Adrenal gland (tissue), 5 donors: ENCODE data around the gene MCM6.

Experiments used
- POLR2A ChIP-seq, 2 donors: fragments of 450-650 bp; IDR thresholded peaks; one replicate each; pipeline ENCODE4 v1.6.1; 2017; ENCODE audit warnings: antibody characterized with exemption in 2 of 2, mild to moderate bottlenecking in 2 of 2, moderate library complexity in 1 of 2
- TF ChIP-seq, protein P1 (sequence below), 6 experiments: fragments of 450-650 bp in 4 of 6; fragments of 200-600 bp in 2 of 6; sonication (generic) in 1 of 6; IDR thresholded peaks; 1 replicate in 5 of 6; 2 replicates in 1 of 6; pipeline versions ENCODE4 v1.5.1 to v1.8.0; 2016 to 2021; ENCODE audit warnings: antibody characterized with exemption in 6 of 6, mild to moderate bottlenecking in 2 of 6, moderate library complexity in 1 of 6
- donor health status: DM: no; HTN: no; CAD: no.

DNA sequence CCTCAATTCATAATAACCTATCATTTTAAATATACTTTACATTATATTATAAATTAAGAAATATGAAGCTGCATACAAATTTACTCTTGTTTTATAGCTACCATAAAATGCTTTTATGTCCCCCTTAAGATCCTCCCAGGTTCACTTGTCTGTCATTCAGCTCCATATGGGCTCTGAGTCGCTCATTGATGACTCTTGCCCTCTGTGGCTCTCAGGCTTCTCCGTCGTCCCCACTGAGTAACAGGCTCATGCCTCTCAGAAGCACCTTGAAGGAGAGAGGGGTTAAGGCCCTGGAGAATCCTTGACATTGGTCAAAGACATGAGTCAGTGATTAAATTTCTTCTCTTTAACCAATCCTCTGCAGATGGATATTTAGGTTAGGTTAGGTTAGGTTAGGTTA is 6.2 kb upstream of the MCM6 start:
- TF ChIP-seq, protein P1, sequence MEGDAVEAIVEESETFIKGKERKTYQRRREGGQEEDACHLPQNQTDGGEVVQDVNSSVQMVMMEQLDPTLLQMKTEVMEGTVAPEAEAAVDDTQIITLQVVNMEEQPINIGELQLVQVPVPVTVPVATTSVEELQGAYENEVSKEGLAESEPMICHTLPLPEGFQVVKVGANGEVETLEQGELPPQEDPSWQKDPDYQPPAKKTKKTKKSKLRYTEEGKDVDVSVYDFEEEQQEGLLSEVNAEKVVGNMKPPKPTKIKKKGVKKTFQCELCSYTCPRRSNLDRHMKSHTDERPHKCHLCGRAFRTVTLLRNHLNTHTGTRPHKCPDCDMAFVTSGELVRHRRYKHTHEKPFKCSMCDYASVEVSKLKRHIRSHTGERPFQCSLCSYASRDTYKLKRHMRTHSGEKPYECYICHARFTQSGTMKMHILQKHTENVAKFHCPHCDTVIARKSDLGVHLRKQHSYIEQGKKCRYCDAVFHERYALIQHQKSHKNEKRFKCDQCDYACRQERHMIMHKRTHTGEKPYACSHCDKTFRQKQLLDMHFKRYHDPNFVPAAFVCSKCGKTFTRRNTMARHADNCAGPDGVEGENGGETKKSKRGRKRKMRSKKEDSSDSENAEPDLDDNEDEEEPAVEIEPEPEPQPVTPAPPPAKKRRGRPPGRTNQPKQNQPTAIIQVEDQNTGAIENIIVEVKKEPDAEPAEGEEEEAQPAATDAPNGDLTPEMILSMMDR (IDR thresholded peaks at IDR 0.05), result no peak
- TF ChIP-seq POLR2A (IDR thresholded peaks at IDR 0.05), result no peak
